ENCODE results near the gene CGNL1.

Gene CGNL1

GRCh38 chr15:57356636-57357035, 19.7 kb upstream of the CGNL1 start:
- no peak overlapping the region for H3K4me3 ChIP-seq (replicated peaks in 1 of 2; ENCODE audit: low read depth in 2 of 2, low read length in 2 of 2)
- no peak for TF ChIP-seq CTCF (IDR thresholded peaks at IDR 0.05; ENCODE audit: low read depth, low read length)
- DNase-seq (ENCODE audit: low read depth in 2 of 2): peak; percentile 47 to 81

DNA sequence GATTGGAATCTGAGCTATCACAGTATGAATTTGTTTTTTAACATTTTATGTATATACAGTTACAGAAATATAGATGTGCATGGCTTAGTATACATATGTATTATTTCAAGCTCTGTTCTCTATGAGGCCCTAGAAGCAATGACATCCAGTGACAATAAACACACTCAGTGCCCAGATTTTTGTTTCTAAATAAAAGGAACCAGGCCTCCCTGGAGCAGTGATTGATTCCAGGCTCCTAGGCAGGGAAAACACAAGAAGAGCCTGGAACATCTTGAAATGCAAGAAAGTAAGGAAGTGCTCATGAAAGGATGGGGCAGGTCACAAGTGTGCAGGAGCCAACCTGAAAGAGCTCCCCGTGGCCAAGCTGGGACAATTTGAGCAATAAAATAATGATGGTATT, 18.5 kb upstream of the CGNL1 start:
- no peak for DNase-seq (ENCODE audit: low read depth in 2 of 2)
- TF ChIP-seq CTCF (IDR thresholded peaks at IDR 0.05; ENCODE audit: low read depth, low read length): no peak

DNA sequence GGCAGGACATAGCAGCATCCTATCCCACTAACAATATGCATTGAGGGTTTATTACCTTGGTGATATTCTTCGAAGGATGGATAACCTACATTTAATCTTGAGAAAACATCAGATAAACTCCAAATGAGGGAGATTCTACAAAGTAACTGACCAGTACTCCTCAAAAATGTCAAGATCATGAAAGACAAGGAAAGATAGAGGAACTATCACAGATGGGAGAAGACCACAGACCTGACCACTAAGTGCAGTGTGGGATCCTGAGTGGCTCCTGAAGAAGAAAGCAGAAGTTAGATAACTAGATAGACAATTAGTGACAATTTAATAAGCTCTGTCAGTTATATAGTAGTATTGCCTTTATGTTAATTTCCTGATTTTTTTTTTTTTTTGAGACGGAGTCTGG, 17.7 kb upstream of the CGNL1 start:
- no peak for TF ChIP-seq CTCF (IDR thresholded peaks at IDR 0.05; ENCODE audit: low read depth, low read length)
- no peak for DNase-seq (ENCODE audit: low read depth in 2 of 2)
- H3K4me3 ChIP-seq (replicated peaks in 1 of 2; ENCODE audit: low read depth in 2 of 2, low read length in 2 of 2): no peak overlapping the region

More for the DNA sequence above, 18.5 kb upstream of the CGNL1 start:
- no peak overlapping the region for H3K4me3 ChIP-seq (replicated peaks in 1 of 2; ENCODE audit: low read depth in 2 of 2, low read length in 2 of 2)

DNA sequence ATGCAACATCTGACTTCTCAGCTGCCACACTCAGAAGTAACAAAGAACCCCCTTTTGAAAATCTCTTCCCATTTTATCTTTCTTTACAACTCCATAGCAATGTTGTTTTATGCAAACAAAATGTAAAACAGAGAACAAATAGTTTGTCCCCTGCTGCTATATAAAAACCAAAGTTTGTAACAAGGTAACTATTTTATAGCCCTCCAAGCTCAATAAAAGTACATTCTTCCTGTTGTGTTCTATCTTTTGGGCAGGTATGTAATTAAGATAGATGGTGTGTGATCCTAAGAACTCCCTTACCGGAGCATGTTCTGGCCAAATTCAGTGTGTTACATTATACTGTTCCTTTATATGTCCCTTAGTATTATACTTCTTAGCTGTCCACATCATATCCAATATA, 12.6 kb upstream of the CGNL1 start:
- no peak overlapping the region for H3K4me3 ChIP-seq (replicated peaks in 1 of 2; ENCODE audit: low read depth in 2 of 2, low read length in 2 of 2)
- DNase-seq (ENCODE audit: low read depth in 2 of 2): no peak
- TF ChIP-seq CTCF (IDR thresholded peaks at IDR 0.05; ENCODE audit: low read depth, low read length): no peak

DNA sequence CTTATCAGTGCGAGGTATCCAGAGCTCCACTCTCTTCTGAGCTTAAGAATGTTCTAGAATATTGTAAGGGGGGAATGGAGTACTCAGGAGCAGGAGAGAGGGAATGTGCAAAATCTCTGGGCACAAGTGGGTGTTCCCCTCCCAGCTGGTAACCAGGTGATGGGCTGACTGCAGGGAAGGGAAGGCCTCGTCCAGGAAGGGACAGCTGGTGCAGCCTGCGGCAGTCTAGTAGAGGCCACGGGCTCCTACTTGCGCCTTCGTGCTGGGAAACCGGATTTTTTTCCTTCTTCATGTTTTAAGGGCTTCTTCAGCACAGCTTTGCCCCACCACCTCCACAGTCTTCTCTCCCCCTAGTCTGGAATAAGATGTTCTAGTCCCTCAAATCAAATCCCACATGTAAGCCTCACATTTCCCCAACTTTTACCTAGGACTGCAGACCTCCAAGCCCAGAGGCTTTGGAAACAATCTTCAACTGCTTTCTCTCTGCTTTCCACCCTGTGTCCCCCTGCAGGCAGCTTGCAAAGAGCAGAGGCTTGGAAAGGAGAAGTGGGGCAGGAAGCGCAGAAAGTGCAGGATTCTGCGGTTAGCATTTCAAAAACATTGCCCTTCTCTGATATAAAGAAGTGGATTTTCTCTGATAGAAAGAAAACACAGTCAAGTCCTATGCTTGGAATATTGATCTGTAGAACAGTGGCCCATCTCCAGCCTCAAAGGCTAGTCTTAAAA, 11.9 kb upstream of the CGNL1 start:
- H3K4me3 ChIP-seq (replicated peaks in 1 of 2; ENCODE audit: low read depth in 2 of 2, low read length in 2 of 2): no peak overlapping the region
- peak in 1 of 2 donors; percentile 55 for DNase-seq (ENCODE audit: low read depth in 2 of 2)
- TF ChIP-seq CTCF (IDR thresholded peaks at IDR 0.05; ENCODE audit: low read depth, low read length): peak; percentile 48

GRCh38 chr15:57367556-57367955, 8.7 kb upstream of the CGNL1 start:
- no peak for DNase-seq (ENCODE audit: low read depth in 2 of 2)
- no peak for TF ChIP-seq CTCF (IDR thresholded peaks at IDR 0.05; ENCODE audit: low read depth, low read length)
- no peak overlapping the region for H3K4me3 ChIP-seq (replicated peaks in 1 of 2; ENCODE audit: low read depth in 2 of 2, low read length in 2 of 2)

DNA sequence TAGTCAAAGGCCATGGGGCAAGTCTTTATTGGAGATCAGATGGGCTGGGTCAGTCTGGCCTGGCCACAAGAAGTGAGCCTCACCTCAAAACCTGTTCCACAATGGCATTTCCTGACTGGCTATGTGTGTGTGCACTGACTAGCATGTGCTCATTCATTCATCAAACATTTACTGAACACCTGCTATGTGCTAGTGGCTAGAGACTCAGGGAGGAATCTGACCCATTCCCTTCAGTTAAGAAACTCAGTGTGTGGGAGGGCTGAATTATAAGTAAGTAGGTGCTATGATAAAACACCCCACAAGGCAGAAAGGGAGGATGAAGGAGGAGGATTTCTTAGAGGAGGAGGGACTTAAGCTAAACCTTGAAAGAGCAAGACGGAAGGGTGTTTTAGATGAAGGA, 5.4 kb upstream of the CGNL1 start:
- DNase-seq (ENCODE audit: low read depth in 2 of 2): no peak
- H3K4me3 ChIP-seq (replicated peaks in 1 of 2; ENCODE audit: low read depth in 2 of 2, low read length in 2 of 2): no peak overlapping the region
- TF ChIP-seq CTCF (IDR thresholded peaks at IDR 0.05; ENCODE audit: low read depth, low read length): no peak

All from cardiac fibroblast (primary cell).